K562 (cell line): ENCODE measurements around the gene TMEM86A. TPM values are rescaled to one million over a fixed set of nuclear protein-coding genes. Genes with fewer than 3 reads are reported as not detected.

Experiments
- ATAC-seq: fragments of 200-7000 bp; cut with Tn5 transposase; 3 replicates; pipeline ENCODE4 v1.9.1; 2020; ENCODE audit warnings: moderate library complexity
- BruUV-seq: library from RNA; stranded (reverse); fragments of 400-500 nt; replicated peaks from 2 replicates; lab custom pipeline; 2021; lab: Mats Ljungman, UMichigan
- CTCF ChIA-PET: fragments of 300-600 bp; formaldehyde crosslinking; extraction: SDS; loops from one replicate; lab custom pipeline; 2021; ENCODE audit warnings: low intra/inter-chr PET ratio; lab: Yijun Ruan, JAX
- POLR2A ChIA-PET: fragments of 300-600, 350-650 bp; sonication (Branson Sonifier 250); formaldehyde crosslinking; extraction: SDS; loops from one replicate; lab custom pipeline; 2021; ENCODE audit warnings: antibody characterized with exemption, inconsistent platforms; lab: Yijun Ruan, JAX
- DNase-seq, 4 experiments: peaks; one replicate each; pipeline versions ENCODE4 v3.0.0 to v3.0.0-alpha.2; 2011 to 2018; ENCODE audit warnings: low spot score in 3 of 4, mixed read lengths in 3 of 4; ENCODE audit errors: extremely low read depth in 1 of 4
- FAIRE-seq: peaks from 2 replicates; lab custom pipeline; 2011; peaks lifted over from hg19 to GRCh38; lab: Jason Lieb, UNC
- H2AFZ ChIP-seq: 2 replicates; pipeline ENCODE4 v1.6.0; 2011; ENCODE audit warnings: low read depth, low read length, control low read depth, inconsistent platforms
- H3K27ac ChIP-seq: fragments of 200-600 bp; 3 replicates; pipeline ENCODE4 v1.8.0; 2011; ENCODE audit warnings: low read depth, mild to moderate bottlenecking, control low read depth, inconsistent platforms, low read length, moderate library complexity, mixed read lengths; ENCODE audit errors: extremely low read depth
- H3K27me3 ChIP-seq, 2 experiments: fragments of 300-600 bp in 1 of 2; 2 replicates in 1 of 2; 3 replicates in 1 of 2; pipeline versions ENCODE4 v1.6.0 to v1.8.0; 2011; ENCODE audit warnings: inconsistent platforms in 2 of 2, low read length in 2 of 2, mild to moderate bottlenecking in 1 of 2, mixed read lengths in 1 of 2, moderate library complexity in 1 of 2; ENCODE audit not compliant: control insufficient read depth in 2 of 2, insufficient read depth in 2 of 2
- H3K36me3 ChIP-seq: fragments of 300-600 bp; 3 replicates; pipeline ENCODE4 v1.8.0; 2011; ENCODE audit warnings: mild to moderate bottlenecking, low read length, inconsistent platforms; ENCODE audit not compliant: control insufficient read depth, insufficient read depth
- H3K4me1 ChIP-seq, 2 experiments: fragments of 200-600 bp in 1 of 2; replicated peaks in 1 of 2; 2 replicates in 1 of 2; 3 replicates in 1 of 2; pipeline versions ENCODE4 v1.5.1 to v1.8.0; 2011; ENCODE audit warnings: inconsistent platforms in 2 of 2, low read length in 2 of 2, mild to moderate bottlenecking in 1 of 2, mixed read lengths in 1 of 2, moderate library complexity in 1 of 2; ENCODE audit not compliant: control insufficient read depth in 2 of 2, insufficient read depth in 2 of 2
- H3K4me2 ChIP-seq: 2 replicates; pipeline ENCODE4 v1.6.1; 2011; ENCODE audit warnings: low read length, control low read depth, inconsistent platforms, mixed read lengths; ENCODE audit not compliant: insufficient read depth
- H3K4me3 ChIP-seq: fragments of 200-600 bp; sonication (generic), shearing (Covaris generic); 2 replicates; pipeline ENCODE4 v1.5.1; 2016; ENCODE audit warnings: control low read depth, inconsistent platforms
- H3K79me2 ChIP-seq: fragments of 200-600 bp; 3 replicates; pipeline ENCODE4 v1.8.0; 2011; ENCODE audit warnings: low read length, inconsistent platforms; ENCODE audit not compliant: control insufficient read depth, insufficient read depth
- H3K9ac ChIP-seq, 2 experiments: 2 replicates each; pipeline versions ENCODE4 v1.6.0 to v1.6.1; 2011; ENCODE audit warnings: low read depth in 2 of 2, low read length in 2 of 2, control low read depth in 1 of 2, inconsistent platforms in 1 of 2, mild to moderate bottlenecking in 1 of 2, mixed read lengths in 1 of 2; ENCODE audit not compliant: insufficient read depth in 1 of 2
- H3K9me1 ChIP-seq: one replicate; pipeline ENCODE4 v1.6.0; 2011; ENCODE audit warnings: inconsistent platforms, mild to moderate bottlenecking, low read length, moderate library complexity; ENCODE audit not compliant: control insufficient read depth, insufficient read depth
- H3K9me3 ChIP-seq: replicated peaks from 2 replicates; pipeline ENCODE4 v1.5.1; 2011; ENCODE audit warnings: low read depth, low read length, inconsistent platforms; ENCODE audit not compliant: control insufficient read depth, insufficient read depth
- H4K20me1 ChIP-seq: replicated peaks from 2 replicates; pipeline ENCODE4 v1.6.1; 2011; ENCODE audit warnings: low read length, inconsistent platforms, mixed read lengths; ENCODE audit not compliant: control insufficient read depth, insufficient read depth
- BHLHE40 ChIP-seq: IDR thresholded peaks from 2 replicates; pipeline ENCODE4 v1.6.1; 2011; ENCODE audit warnings: low read length, improper control_type of control experiment
- PHB2 ChIP-seq: fragments of 450-650 bp; IDR thresholded peaks from 2 replicates; pipeline ENCODE4 v1.6.1; 2017; ENCODE audit warnings: low read depth
- ZFP1 ChIP-seq: fragments of 450-650 bp; formaldehyde crosslinking; IDR thresholded peaks from 2 replicates; pipeline ENCODE4 v1.4.0; 2020; ENCODE audit warnings: mild to moderate bottlenecking, mixed read lengths
- ZNF174 ChIP-seq: fragments of 250-450 bp; sonication (Bioruptor Pico); IDR thresholded peaks from 2 replicates; pipeline ENCODE4 v1.4.0; 2020; ENCODE audit warnings: mild to moderate bottlenecking
- WGBS: fragments of 100-300 bp; shearing (Covaris generic); methylation state at CpG from one replicate; pipeline ENCODE4 v1.1.6; 2016; ENCODE audit warnings: low coverage, mixed read lengths; ENCODE audit not compliant: insufficient coverage; ENCODE audit errors: missing lambda C conversion rate; 5-methylcytosine and 5-hydroxymethylcytosine counted together
- in situ Hi-C: fragments of 300-500 bp; cut with MboI; formaldehyde crosslinking; loops from 4 replicates; pipeline ENCODE4 v1.15.0; 2018; ENCODE audit warnings: inconsistent platforms, mixed read lengths
- intact Hi-C: fragments of 100-400 bp; cut with micrococcal nuclease; formaldehyde crosslinking; loops from 2 replicates; pipeline ENCODE4 v1.14.2; 2022
- polyA plus RNA-seq, 8 experiments: library from polyadenylated mRNA; depleted of rRNA in 4 of 8; stranded (reverse) in 5 of 8; unstranded in 3 of 8; fragments of >200 nt; fragmentation: Nextera tagmentation in 2 of 8; fragmentation: Illumina TruSeq in 1 of 8; extraction: Ambion mirVana in 2 of 8; extraction: Trizol in 1 of 8; gene quantifications; 2 replicates each; pipeline versions ENCODE4 v1.2.1 to v1.2.3, GENCODE V29; 2011 to 2014; ENCODE audit warnings: inconsistent platforms in 1 of 8, missing spikeins in 1 of 8
- total RNA-seq, 7 experiments: library from RNA; depleted of rRNA in 6 of 7; stranded (reverse); fragments of >200 nt in 6 of 7; fragmentation: Illumina TruSeq in 2 of 7; extraction: Trizol in 2 of 7; gene quantifications; 2 replicates each; pipeline versions ENCODE4 v1.2.1 to v1.2.3, GENCODE V29; 2011 to 2021; ENCODE audit warnings: low replicate concordance in 1 of 7
- TF ChIP-seq, protein P1 (sequence below): fragments of 450-650 bp; IDR thresholded peaks from 2 replicates; pipeline ENCODE4 v1.6.1; 2016; ENCODE audit warnings: low read depth
- TF ChIP-seq, protein P2 (sequence below): fragments of 450-650 bp; IDR thresholded peaks from 2 replicates; pipeline ENCODE4 v1.6.1; 2016; ENCODE audit warnings: borderline replicate concordance
- TF ChIP-seq, protein P3 (sequence below): fragments of 250-450 bp; sonication (Bioruptor Pico); IDR thresholded peaks from 2 replicates; pipeline ENCODE4 v1.8.0; 2021; ENCODE audit warnings: borderline replicate concordance, mild to moderate bottlenecking, moderate library complexity; ENCODE audit not compliant: poor library complexity, severe bottlenecking
- TF ChIP-seq, protein P4 (sequence below): fragments of 450-650 bp; IDR thresholded peaks from 2 replicates; pipeline ENCODE4 v1.6.1; 2016

Gene TMEM86A
- total and polyA plus RNA-seq, 9 of the 15 experiments (the other 6 are each of a cell fraction or from before 2014, with no cell fraction given) = 0.22 to 1.3 (median 0.40) TPM; not detected in 2

DNA sequence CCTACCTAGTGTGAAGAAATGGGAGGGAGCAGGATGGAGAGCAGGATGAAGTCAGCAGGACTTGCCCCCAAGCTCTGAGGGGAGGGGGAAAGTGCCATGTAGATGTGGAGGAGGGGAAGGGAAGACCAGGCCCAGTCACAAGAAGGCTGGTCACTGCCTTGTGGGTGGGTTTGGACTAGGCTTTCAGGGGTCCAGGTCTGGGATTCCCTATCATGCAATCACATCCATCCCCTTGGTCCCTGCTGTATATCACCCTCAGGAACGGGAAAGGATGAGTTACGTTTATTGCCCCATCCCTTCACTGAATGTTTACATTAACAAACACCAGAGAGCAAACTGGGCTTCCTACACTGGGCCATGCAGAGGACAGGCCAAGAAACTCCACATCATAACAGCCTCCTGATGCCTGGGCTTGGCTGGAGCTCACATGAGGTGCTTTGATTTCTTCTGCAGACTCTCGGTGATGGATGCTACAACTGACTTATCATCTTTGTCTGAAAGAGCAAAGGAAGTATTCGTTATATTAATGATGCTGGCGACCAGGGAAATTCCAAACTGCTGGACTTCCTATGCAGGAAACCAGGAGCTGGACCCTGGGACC lies 5.6 kb downstream of the TMEM86A start:
- H3K9me3 ChIP-seq = no peaks in the 10 kb centered on the region
- H4K20me1 ChIP-seq = no peaks in the 10 kb centered on the region; the same call in 1 of the 2 replicates
- no peak overlapping the region for H3K4me3 ChIP-seq
- H3K79me2 ChIP-seq = no peaks in the 10 kb centered on the region
- intact Hi-C loops = no loop called here
- no peak overlapping the region for H3K27ac ChIP-seq
- no peak overlapping the region for H3K4me2 ChIP-seq
- BruUV-seq = no TSS peak
- peaks cover 7 to 11% of the 10 kb centered on the region in 2 experiments for H3K4me1 ChIP-seq
- no peak for FAIRE-seq
- POLR2A ChIA-PET = interaction anchor here (1.0 to 1.2 kb wide), 3 partner anchors 9 to 18 kb away, joined by 3 to 5 read pairs (median 4); no protein-coding TSS in a partner anchor
- H3K9ac ChIP-seq = no peak overlapping the region
- no peaks in the 10 kb centered on the region for H3K9me1 ChIP-seq
- no peak for DNase-seq
- no peaks in the 10 kb centered on the region for H3K36me3 ChIP-seq
- in situ Hi-C loops = no loop called here
- H2AFZ ChIP-seq = no peak overlapping the region
- CTCF ChIA-PET = no interaction called here
- WGBS = 0% methylated on average over 5 of the region's 5 CpGs
- peaks cover 19 to 52% of the 10 kb centered on the region in 2 experiments; a peak in 4 of 5 replicates for H3K27me3 ChIP-seq
- no peak for ATAC-seq
- TF ChIP-seq ZFP1 (CRISPR knock-in tag) (no peak), BHLHE40 (no peak), ZNF174 (no peak), PHB2 (no peak)
- TF ChIP-seq, protein P1, sequence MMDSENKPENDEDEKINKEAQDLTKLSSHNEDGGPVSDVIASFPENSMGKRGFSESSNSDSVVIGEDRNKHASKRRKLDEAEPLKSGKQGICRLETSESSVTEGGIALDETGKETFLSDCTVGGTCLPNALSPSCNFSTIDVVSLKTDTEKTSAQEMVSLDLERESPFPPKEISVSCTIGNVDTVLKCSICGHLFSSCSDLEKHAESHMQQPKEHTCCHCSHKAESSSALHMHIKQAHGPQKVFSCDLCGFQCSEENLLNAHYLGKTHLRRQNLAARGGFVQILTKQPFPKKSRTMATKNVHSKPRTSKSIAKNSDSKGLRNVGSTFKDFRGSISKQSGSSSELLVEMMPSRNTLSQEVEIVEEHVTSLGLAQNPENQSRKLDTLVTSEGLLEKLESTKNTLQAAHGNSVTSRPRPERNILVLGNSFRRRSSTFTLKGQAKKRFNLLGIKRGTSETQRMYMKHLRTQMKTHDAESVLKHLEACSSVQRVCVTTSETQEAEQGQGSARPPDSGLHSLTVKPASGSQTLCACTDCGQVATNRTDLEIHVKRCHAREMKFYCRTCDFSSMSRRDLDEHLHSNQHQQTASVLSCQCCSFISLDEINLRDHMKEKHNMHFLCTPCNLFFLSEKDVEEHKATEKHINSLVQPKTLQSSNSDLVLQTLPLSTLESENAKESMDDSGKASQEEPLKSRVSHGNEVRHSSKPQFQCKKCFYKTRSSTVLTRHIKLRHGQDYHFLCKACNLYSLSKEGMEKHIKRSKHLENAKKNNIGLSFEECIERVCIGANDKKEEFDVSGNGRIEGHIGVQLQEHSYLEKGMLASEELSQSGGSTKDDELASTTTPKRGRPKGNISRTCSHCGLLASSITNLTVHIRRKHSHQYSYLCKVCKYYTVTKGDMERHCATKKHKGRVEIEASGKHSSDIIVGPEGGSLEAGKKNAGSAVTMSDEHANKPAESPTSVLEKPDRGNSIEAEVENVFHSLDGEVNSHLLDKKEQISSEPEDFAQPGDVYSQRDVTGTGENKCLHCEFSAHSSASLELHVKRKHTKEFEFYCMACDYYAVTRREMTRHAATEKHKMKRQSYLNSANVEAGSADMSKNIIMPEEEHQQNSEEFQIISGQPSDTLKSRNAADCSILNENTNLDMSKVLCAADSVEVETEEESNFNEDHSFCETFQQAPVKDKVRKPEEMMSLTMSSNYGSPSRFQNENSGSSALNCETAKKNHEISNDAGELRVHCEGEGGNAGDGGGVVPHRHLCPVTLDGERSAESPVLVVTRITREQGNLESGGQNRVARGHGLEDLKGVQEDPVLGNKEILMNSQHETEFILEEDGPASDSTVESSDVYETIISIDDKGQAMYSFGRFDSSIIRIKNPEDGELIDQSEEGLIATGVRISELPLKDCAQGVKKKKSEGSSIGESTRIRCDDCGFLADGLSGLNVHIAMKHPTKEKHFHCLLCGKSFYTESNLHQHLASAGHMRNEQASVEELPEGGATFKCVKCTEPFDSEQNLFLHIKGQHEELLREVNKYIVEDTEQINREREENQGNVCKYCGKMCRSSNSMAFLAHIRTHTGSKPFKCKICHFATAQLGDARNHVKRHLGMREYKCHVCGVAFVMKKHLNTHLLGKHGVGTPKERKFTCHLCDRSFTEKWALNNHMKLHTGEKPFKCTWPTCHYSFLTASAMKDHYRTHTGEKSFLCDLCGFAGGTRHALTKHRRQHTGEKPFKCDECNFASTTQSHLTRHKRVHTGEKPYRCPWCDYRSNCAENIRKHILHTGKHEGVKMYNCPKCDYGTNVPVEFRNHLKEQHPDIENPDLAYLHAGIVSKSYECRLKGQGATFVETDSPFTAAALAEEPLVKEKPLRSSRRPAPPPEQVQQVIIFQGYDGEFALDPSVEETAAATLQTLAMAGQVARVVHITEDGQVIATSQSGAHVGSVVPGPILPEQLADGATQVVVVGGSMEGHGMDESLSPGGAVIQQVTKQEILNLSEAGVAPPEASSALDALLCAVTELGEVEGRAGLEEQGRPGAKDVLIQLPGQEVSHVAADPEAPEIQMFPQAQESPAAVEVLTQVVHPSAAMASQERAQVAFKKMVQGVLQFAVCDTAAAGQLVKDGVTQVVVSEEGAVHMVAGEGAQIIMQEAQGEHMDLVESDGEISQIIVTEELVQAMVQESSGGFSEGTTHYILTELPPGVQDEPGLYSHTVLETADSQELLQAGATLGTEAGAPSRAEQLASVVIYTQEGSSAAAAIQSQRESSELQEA = no peak
- TF ChIP-seq, protein P2, sequence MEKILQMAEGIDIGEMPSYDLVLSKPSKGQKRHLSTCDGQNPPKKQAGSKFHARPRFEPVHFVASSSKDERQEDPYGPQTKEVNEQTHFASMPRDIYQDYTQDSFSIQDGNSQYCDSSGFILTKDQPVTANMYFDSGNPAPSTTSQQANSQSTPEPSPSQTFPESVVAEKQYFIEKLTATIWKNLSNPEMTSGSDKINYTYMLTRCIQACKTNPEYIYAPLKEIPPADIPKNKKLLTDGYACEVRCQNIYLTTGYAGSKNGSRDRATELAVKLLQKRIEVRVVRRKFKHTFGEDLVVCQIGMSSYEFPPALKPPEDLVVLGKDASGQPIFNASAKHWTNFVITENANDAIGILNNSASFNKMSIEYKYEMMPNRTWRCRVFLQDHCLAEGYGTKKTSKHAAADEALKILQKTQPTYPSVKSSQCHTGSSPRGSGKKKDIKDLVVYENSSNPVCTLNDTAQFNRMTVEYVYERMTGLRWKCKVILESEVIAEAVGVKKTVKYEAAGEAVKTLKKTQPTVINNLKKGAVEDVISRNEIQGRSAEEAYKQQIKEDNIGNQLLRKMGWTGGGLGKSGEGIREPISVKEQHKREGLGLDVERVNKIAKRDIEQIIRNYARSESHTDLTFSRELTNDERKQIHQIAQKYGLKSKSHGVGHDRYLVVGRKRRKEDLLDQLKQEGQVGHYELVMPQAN = no peak
- TF ChIP-seq, protein P3, sequence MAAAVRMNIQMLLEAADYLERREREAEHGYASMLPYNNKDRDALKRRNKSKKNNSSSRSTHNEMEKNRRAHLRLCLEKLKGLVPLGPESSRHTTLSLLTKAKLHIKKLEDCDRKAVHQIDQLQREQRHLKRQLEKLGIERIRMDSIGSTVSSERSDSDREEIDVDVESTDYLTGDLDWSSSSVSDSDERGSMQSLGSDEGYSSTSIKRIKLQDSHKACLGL (CRISPR knock-in tag) = no peak
- TF ChIP-seq, protein P4, sequence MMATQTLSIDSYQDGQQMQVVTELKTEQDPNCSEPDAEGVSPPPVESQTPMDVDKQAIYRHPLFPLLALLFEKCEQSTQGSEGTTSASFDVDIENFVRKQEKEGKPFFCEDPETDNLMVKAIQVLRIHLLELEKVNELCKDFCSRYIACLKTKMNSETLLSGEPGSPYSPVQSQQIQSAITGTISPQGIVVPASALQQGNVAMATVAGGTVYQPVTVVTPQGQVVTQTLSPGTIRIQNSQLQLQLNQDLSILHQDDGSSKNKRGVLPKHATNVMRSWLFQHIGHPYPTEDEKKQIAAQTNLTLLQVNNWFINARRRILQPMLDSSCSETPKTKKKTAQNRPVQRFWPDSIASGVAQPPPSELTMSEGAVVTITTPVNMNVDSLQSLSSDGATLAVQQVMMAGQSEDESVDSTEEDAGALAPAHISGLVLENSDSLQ = no peak
